ENCODE measurements around the gene GGCT.
"Not testable (repeated sequence)": the region's sequence is repeated elsewhere in the genome, so short reads cannot be mapped to it uniquely, and the experiment has no call there.

Gene GGCT

GRCh38 chr7:30510124-30511075, 5.8 kb upstream of the GGCT start:
- peaks cover 9% of the 10 kb centered on the region for H3K4me1 Mint-ChIP-seq
- no peaks in the 10 kb centered on the region for H3K27me3 Mint-ChIP-seq (ENCODE audit: low read depth)
- TF ChIP-seq CTCF (IDR thresholded peaks at IDR 0.05; ENCODE audit: unreplicated experiment in 3 of 3): peak; percentile 66 to 73 (median 72)
- H3K9me3 Mint-ChIP-seq: peaks cover 11% of the 10 kb centered on the region
- peak overlapping the region in 1 of 3 experiments; percentile 20 for H3K27ac Mint-ChIP-seq
- H3K4me3 Mint-ChIP-seq: no peak overlapping the region
- H3K36me3 Mint-ChIP-seq (ENCODE audit: low read depth): no peaks in the 10 kb centered on the region

GRCh38 chr7:30509171-30509857, 4.7 kb upstream of the GGCT start:
- H3K36me3 Mint-ChIP-seq (ENCODE audit: low read depth); H3K27me3 Mint-ChIP-seq (ENCODE audit: low read depth); H3K4me3 Mint-ChIP-seq; H3K27ac Mint-ChIP-seq: not testable (repeated sequence)
- Mint-ChIP-seq H3K4me1 (peaks cover 14% of the 10 kb centered on the region), H3K9me3 (peaks cover 13% of the 10 kb centered on the region)

- H3K4me1 Mint-ChIP-seq: peaks cover 30% of the 10 kb centered on the region
- not testable (repeated sequence) for H3K27ac Mint-ChIP-seq; H3K27me3 Mint-ChIP-seq (ENCODE audit: low read depth); H3K36me3 Mint-ChIP-seq (ENCODE audit: low read depth)
- peak overlapping the region in 1 of 3 experiments; percentile 31 for H3K4me3 Mint-ChIP-seq
- H3K9me3 Mint-ChIP-seq: peaks cover 13% of the 10 kb centered on the region
Observed at GRCh38 chr7:30507346-30507900, 2.8 kb upstream of the GGCT start.

- H3K27me3 Mint-ChIP-seq (ENCODE audit: low read depth): no peaks in the 10 kb centered on the region
- peaks cover 13% of the 10 kb centered on the region for H3K9me3 Mint-ChIP-seq
- no peak for TF ChIP-seq CTCF (IDR thresholded peaks at IDR 0.05; ENCODE audit: unreplicated experiment in 3 of 3)
- H3K36me3 Mint-ChIP-seq (ENCODE audit: low read depth): peaks cover 16% of the 10 kb centered on the region
- H3K4me1 Mint-ChIP-seq: peaks cover 32% of the 10 kb centered on the region
- H3K27ac Mint-ChIP-seq: peak overlapping the region; percentile 52 to 79 (median 57)
- H3K4me3 Mint-ChIP-seq: peak overlapping the region; percentile 80 to 87 (median 86)
Observed at GRCh38 chr7:30505174-30505697, 607 bp upstream of the GGCT start.

- TF ChIP-seq CTCF (IDR thresholded peaks at IDR 0.05; ENCODE audit: unreplicated experiment in 3 of 3): no peak
- H3K27me3 Mint-ChIP-seq (ENCODE audit: low read depth): no peaks in the 10 kb centered on the region
- H3K9me3 Mint-ChIP-seq: peaks cover 13% of the 10 kb centered on the region
- peaks cover 24% of the 10 kb centered on the region for H3K4me1 Mint-ChIP-seq
- peak overlapping the region; percentile 27 to 74 (median 66) for H3K27ac Mint-ChIP-seq
- H3K4me3 Mint-ChIP-seq: peak overlapping the region; percentile 80 to 87 (median 86)
- H3K36me3 Mint-ChIP-seq (ENCODE audit: low read depth): peaks cover 27% of the 10 kb centered on the region
Observed at GRCh38 chr7:30503274-30504212, 1.1 kb downstream of the GGCT start.

GRCh38 chr7:30502470-30503251, 2.0 kb downstream of the GGCT start:
- H3K27me3 Mint-ChIP-seq (ENCODE audit: low read depth): no peaks in the 10 kb centered on the region
- peaks cover 10% of the 10 kb centered on the region for H3K9me3 Mint-ChIP-seq
- H3K27ac Mint-ChIP-seq: no peak overlapping the region
- H3K4me3 Mint-ChIP-seq: peak overlapping the region in 2 of 3 experiments; percentile 86 to 87
- no peak for TF ChIP-seq CTCF (IDR thresholded peaks at IDR 0.05; ENCODE audit: unreplicated experiment in 3 of 3)
- H3K4me1 Mint-ChIP-seq: peaks cover 24% of the 10 kb centered on the region
- peaks cover 30% of the 10 kb centered on the region for H3K36me3 Mint-ChIP-seq (ENCODE audit: low read depth)

Measured in nephron (organoid).